Measurements from ENCODE around the gene GRK5.

- TF ChIP-seq, protein P1, sequence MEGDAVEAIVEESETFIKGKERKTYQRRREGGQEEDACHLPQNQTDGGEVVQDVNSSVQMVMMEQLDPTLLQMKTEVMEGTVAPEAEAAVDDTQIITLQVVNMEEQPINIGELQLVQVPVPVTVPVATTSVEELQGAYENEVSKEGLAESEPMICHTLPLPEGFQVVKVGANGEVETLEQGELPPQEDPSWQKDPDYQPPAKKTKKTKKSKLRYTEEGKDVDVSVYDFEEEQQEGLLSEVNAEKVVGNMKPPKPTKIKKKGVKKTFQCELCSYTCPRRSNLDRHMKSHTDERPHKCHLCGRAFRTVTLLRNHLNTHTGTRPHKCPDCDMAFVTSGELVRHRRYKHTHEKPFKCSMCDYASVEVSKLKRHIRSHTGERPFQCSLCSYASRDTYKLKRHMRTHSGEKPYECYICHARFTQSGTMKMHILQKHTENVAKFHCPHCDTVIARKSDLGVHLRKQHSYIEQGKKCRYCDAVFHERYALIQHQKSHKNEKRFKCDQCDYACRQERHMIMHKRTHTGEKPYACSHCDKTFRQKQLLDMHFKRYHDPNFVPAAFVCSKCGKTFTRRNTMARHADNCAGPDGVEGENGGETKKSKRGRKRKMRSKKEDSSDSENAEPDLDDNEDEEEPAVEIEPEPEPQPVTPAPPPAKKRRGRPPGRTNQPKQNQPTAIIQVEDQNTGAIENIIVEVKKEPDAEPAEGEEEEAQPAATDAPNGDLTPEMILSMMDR (IDR thresholded peaks at IDR 0.05), result no peak
- no peak for TF ChIP-seq ZFX (IDR thresholded peaks at IDR 0.05; ENCODE audit: borderline replicate concordance)
Measured at GRCh38 chr10:119364645-119365600, 157.6 kb downstream of the GRK5 start.
